ENCODE results near the gene CYP26C1.

CYP26C1 gene

DNA sequence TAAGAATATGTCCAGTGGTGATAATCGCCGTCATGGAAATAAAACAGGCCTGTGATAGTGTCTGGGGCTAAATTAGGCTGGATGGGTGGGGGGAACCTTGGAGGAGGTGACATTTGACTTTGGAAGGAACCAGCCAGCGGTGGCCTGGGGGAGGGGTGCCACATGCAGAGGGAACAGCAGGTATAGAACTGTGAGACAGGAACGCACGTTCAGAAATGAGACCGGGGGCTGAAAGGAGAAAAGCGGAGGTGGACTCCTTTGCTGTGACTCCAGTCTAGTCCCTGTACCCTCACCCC lies 10.5 kb downstream of the CYP26C1 start:
- Histone ChIP-seq H3K4me1 (ENCODE audit: control insufficient read depth in 5 of 5, insufficient read depth in 5 of 5, low read length in 5 of 5) (peaks cover 2 to 51% (median 48%) of the 10 kb centered on the region in 5 donors), H3K4me3 (ENCODE audit: low read depth in 1 of 5, low read length in 5 of 5) (no peak overlapping the region), H3K27me3 (ENCODE audit: control insufficient read depth in 5 of 5, insufficient read depth in 4 of 5, low read length in 5 of 5) (peaks cover 77 to 90% (median 84%) of the 10 kb centered on the region in 5 donors), H3K9ac (ENCODE audit: low read length in 5 of 5) (no peak overlapping the region), H3K9me3 (ENCODE audit: control insufficient read depth in 5 of 5, low read length in 5 of 5) (no peaks in the 10 kb centered on the region), H3K36me3 (ENCODE audit: control insufficient read depth in 5 of 5, insufficient read depth in 5 of 5, low read length in 5 of 5) (no peaks in the 10 kb centered on the region), H3K27ac (ENCODE audit: low read depth, low read length) (no peak overlapping the region)

GRCh38 chr10:93071674-93072224 lies 11.2 kb downstream of the CYP26C1 start:
- Histone ChIP-seq H3K27me3 (ENCODE audit: control insufficient read depth in 5 of 5, insufficient read depth in 4 of 5, low read length in 5 of 5) (peaks cover 72 to 84% (median 78%) of the 10 kb centered on the region in 5 donors), H3K9ac (ENCODE audit: low read length in 5 of 5) (no peak overlapping the region), H3K27ac (ENCODE audit: low read depth, low read length) (no peak overlapping the region), H3K36me3 (ENCODE audit: control insufficient read depth in 5 of 5, insufficient read depth in 5 of 5, low read length in 5 of 5) (no peaks in the 10 kb centered on the region), H3K4me3 (ENCODE audit: low read depth in 1 of 5, low read length in 5 of 5) (peak overlapping the region; percentile 39 to 67 (median 54)), H3K9me3 (ENCODE audit: control insufficient read depth in 5 of 5, low read length in 5 of 5) (no peaks in the 10 kb centered on the region), H3K4me1 (ENCODE audit: control insufficient read depth in 5 of 5, insufficient read depth in 5 of 5, low read length in 5 of 5) (peaks cover 2 to 50% (median 48%) of the 10 kb centered on the region in 5 donors)

DNA sequence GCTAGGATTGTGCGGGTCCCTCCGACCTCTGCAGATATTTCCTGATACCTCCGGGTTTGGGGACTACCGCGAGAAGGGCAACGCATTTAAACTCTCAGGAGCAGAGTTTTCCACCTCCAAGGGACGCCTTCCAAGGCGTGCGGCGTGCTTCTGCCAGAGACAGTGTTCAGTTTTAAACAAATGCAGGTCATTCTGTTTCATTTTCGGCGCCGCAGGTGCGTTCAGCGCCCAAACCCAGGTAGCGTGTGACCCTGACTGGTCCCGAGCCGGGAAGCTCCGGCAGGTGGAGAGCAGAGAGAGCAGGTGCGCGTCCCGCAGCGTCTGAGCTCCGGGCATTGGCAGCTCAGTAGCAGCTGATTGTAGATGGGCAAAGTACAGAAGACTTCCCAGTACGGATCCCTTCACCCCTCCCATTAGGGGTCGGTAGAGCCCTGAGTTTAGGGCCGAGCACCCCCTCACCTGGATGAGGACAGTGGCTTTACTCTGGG lies 11.7 kb downstream of the CYP26C1 start:
- Histone ChIP-seq H3K4me1 (ENCODE audit: control insufficient read depth in 5 of 5, insufficient read depth in 5 of 5, low read length in 5 of 5) (peaks cover 2 to 50% (median 48%) of the 10 kb centered on the region in 5 donors), H3K27ac (ENCODE audit: low read depth, low read length) (no peak overlapping the region)

GRCh38 chr10:93072713-93073538 lies 12.3 kb downstream of the CYP26C1 start:
- Histone ChIP-seq H3K4me1 (ENCODE audit: control insufficient read depth in 5 of 5, insufficient read depth in 5 of 5, low read length in 5 of 5) (peaks cover 2 to 50% (median 48%) of the 10 kb centered on the region in 5 donors), H3K27ac (ENCODE audit: low read depth, low read length) (no peak overlapping the region), H3K9ac (ENCODE audit: low read length in 5 of 5) (no peak overlapping the region), H3K9me3 (ENCODE audit: control insufficient read depth in 5 of 5, low read length in 5 of 5) (no peaks in the 10 kb centered on the region), H3K4me3 (ENCODE audit: low read depth in 1 of 5, low read length in 5 of 5) (peak overlapping the region in 3 of 5 donors; percentile 36 to 54 (median 54)), H3K27me3 (ENCODE audit: control insufficient read depth in 5 of 5, insufficient read depth in 4 of 5, low read length in 5 of 5) (peaks cover 63 to 74% (median 67%) of the 10 kb centered on the region in 5 donors), H3K36me3 (ENCODE audit: control insufficient read depth in 5 of 5, insufficient read depth in 5 of 5, low read length in 5 of 5) (no peaks in the 10 kb centered on the region)

More for the DNA sequence above, 11.7 kb downstream of the CYP26C1 start:
- Histone ChIP-seq H3K9me3 (ENCODE audit: control insufficient read depth in 5 of 5, low read length in 5 of 5) (no peaks in the 10 kb centered on the region), H3K27me3 (ENCODE audit: control insufficient read depth in 5 of 5, insufficient read depth in 4 of 5, low read length in 5 of 5) (peaks cover 68 to 81% (median 74%) of the 10 kb centered on the region in 5 donors), H3K36me3 (ENCODE audit: control insufficient read depth in 5 of 5, insufficient read depth in 5 of 5, low read length in 5 of 5) (no peaks in the 10 kb centered on the region), H3K4me3 (ENCODE audit: low read depth in 1 of 5, low read length in 5 of 5) (peak overlapping the region; percentile 39 to 67 (median 54)), H3K9ac (ENCODE audit: low read length in 5 of 5) (no peak overlapping the region)

DNA sequence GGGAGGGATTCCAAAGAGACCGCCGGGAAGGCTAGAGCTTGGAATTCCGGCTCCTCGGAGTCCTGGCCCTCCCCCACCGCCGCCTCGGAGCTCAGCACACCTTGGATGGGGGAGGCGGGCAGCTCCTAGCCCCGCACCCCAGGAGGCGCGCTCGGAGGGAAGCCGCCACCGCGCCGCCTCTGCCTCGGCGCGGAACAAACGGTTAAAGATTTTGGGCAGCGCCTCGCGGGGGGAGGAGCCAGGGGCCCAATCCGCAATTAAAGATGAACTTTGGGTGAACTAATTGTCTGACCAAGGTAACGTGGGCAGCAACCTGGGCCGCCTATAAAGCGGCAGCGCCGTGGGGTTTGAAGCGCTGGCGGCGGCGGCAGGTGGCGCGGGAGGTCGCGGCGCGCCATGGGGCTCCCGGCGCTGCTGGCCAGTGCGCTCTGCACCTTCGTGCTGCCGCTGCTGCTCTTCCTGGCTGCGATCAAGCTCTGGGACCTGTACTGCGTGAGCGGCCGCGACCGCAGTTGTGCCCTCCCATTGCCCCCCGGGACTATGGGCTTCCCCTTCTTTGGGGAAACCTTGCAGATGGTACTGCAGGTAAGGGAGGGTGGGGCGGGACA lies 13.0 kb downstream of the CYP26C1 start, which contains the start of gene CYP26A1:
CYP26A1 (plus strand) TSS at position 355 of the 608 bp plus-strand sequence; CDS start at position 397, 42 bp downstream.
- H3K4me3 ChIP-seq (ENCODE audit: low read depth in 1 of 5, low read length in 5 of 5), result peak within 1 kb of the TSS; percentile 22 to 53 (median 29)
- no peaks in the 10 kb centered on the region for H3K9me3 ChIP-seq (ENCODE audit: control insufficient read depth in 5 of 5, low read length in 5 of 5)
- H3K36me3 ChIP-seq (ENCODE audit: control insufficient read depth in 5 of 5, insufficient read depth in 5 of 5, low read length in 5 of 5), result no peaks in the 10 kb centered on the region
- H3K27me3 ChIP-seq (ENCODE audit: control insufficient read depth in 5 of 5, insufficient read depth in 4 of 5, low read length in 5 of 5), result peaks cover 56 to 67% (median 60%) of the 10 kb centered on the region in 5 donors
- no peak within 1 kb of the TSS for H3K9ac ChIP-seq (ENCODE audit: low read length in 5 of 5)
- H3K4me1 ChIP-seq (ENCODE audit: control insufficient read depth in 5 of 5, insufficient read depth in 5 of 5, low read length in 5 of 5), result peaks cover 2 to 43% (median 42%) of the 10 kb centered on the region in 5 donors
- no peak within 1 kb of the TSS for H3K27ac ChIP-seq (ENCODE audit: low read depth, low read length)

GRCh38 chr10:93074147-93074596 lies 13.6 kb downstream of the CYP26C1 start:
- peak overlapping the region in 3 of 5 donors; percentile 22 to 53 (median 25) for H3K4me3 ChIP-seq (ENCODE audit: low read depth in 1 of 5, low read length in 5 of 5)
- H3K27me3 ChIP-seq (ENCODE audit: control insufficient read depth in 5 of 5, insufficient read depth in 4 of 5, low read length in 5 of 5), result peaks cover 51 to 62% (median 55%) of the 10 kb centered on the region in 5 donors
- H3K27ac ChIP-seq (ENCODE audit: low read depth, low read length), result no peak overlapping the region
- no peak overlapping the region for H3K9ac ChIP-seq (ENCODE audit: low read length in 5 of 5)
- H3K4me1 ChIP-seq (ENCODE audit: control insufficient read depth in 5 of 5, insufficient read depth in 5 of 5, low read length in 5 of 5), result peaks cover 2 to 40% (median 38%) of the 10 kb centered on the region in 5 donors
- H3K9me3 ChIP-seq (ENCODE audit: control insufficient read depth in 5 of 5, low read length in 5 of 5), result no peaks in the 10 kb centered on the region
- H3K36me3 ChIP-seq (ENCODE audit: control insufficient read depth in 5 of 5, insufficient read depth in 5 of 5, low read length in 5 of 5), result no peaks in the 10 kb centered on the region

DNA sequence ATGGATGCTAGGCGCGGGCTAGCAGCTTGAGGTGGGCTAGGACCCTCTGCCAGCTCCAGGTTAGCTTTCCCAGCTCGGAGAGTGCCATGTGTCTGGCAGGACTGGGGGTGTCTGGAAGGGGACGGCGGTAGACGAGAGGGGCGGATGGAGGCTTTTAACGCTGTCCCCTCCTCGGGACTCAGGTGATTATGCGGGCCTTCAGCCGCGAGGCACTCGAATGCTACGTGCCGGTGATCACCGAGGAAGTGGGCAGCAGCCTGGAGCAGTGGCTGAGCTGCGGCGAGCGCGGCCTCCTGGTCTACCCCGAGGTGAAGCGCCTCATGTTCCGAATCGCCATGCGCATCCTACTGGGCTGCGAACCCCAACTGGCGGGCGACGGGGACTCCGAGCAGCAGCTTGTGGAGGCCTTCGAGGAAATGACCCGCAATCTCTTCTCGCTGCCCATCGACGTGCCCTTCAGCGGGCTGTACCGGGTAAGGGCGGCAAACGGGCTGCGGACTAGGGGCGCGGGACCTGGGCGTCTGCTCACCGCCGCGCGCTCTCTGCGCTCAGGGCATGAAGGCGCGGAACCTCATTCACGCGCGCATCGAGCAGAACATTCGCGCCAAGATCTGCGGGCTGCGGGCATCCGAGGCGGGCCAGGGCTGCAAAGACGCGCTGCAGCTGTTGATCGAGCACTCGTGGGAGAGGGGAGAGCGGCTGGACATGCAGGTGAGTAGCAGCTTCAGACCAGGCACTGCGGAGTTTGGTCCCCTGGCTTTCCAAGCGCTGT lies 14.2 kb downstream of the CYP26C1 start:
- Histone ChIP-seq H3K27me3 (ENCODE audit: control insufficient read depth in 5 of 5, insufficient read depth in 4 of 5, low read length in 5 of 5) (peaks cover 47 to 60% (median 53%) of the 10 kb centered on the region in 5 donors), H3K4me3 (ENCODE audit: low read depth in 1 of 5, low read length in 5 of 5) (peak overlapping the region in 1 of 5 donors; percentile 53), H3K36me3 (ENCODE audit: control insufficient read depth in 5 of 5, insufficient read depth in 5 of 5, low read length in 5 of 5) (no peaks in the 10 kb centered on the region), H3K9ac (ENCODE audit: low read length in 5 of 5) (no peak overlapping the region), H3K9me3 (ENCODE audit: control insufficient read depth in 5 of 5, low read length in 5 of 5) (no peaks in the 10 kb centered on the region), H3K4me1 (ENCODE audit: control insufficient read depth in 5 of 5, insufficient read depth in 5 of 5, low read length in 5 of 5) (peaks cover 2 to 44% (median 40%) of the 10 kb centered on the region in 5 donors), H3K27ac (ENCODE audit: low read depth, low read length) (no peak overlapping the region)

GRCh38 chr10:93075369-93076221 lies 15.0 kb downstream of the CYP26C1 start:
- no peak overlapping the region for H3K9ac ChIP-seq (ENCODE audit: low read length in 5 of 5)
- H3K27me3 ChIP-seq (ENCODE audit: control insufficient read depth in 5 of 5, insufficient read depth in 4 of 5, low read length in 5 of 5), result peaks cover 39 to 58% (median 45%) of the 10 kb centered on the region in 5 donors
- H3K4me3 ChIP-seq (ENCODE audit: low read depth in 1 of 5, low read length in 5 of 5), result no peak overlapping the region
- H3K36me3 ChIP-seq (ENCODE audit: control insufficient read depth in 5 of 5, insufficient read depth in 5 of 5, low read length in 5 of 5), result no peaks in the 10 kb centered on the region
- no peaks in the 10 kb centered on the region for H3K9me3 ChIP-seq (ENCODE audit: control insufficient read depth in 5 of 5, low read length in 5 of 5)
- no peak overlapping the region for H3K27ac ChIP-seq (ENCODE audit: low read depth, low read length)
- peaks cover 2 to 51% (median 44%) of the 10 kb centered on the region in 5 donors for H3K4me1 ChIP-seq (ENCODE audit: control insufficient read depth in 5 of 5, insufficient read depth in 5 of 5, low read length in 5 of 5)

DNA sequence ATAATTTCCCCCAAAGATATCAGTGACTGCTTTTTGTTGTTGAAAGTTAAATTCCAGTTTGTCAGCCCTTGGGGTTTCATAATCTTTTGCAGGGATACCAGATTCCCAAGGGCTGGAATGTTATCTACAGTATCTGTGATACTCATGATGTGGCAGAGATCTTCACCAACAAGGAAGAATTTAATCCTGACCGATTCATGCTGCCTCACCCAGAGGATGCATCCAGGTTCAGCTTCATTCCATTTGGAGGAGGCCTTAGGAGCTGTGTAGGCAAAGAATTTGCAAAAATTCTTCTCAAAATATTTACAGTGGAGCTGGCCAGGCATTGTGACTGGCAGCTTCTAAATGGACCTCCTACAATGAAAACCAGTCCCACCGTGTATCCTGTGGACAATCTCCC lies 16.3 kb downstream of the CYP26C1 start:
- Histone ChIP-seq H3K27me3 (ENCODE audit: control insufficient read depth in 5 of 5, insufficient read depth in 4 of 5, low read length in 5 of 5) (peaks cover 30 to 56% (median 41%) of the 10 kb centered on the region in 5 donors), H3K27ac (ENCODE audit: low read depth, low read length) (no peak overlapping the region)

More for the DNA sequence above, 16.3 kb downstream of the CYP26C1 start:
- Histone ChIP-seq H3K4me3 (ENCODE audit: low read depth in 1 of 5, low read length in 5 of 5) (no peak overlapping the region), H3K9me3 (ENCODE audit: control insufficient read depth in 5 of 5, low read length in 5 of 5) (no peaks in the 10 kb centered on the region), H3K9ac (ENCODE audit: low read length in 5 of 5) (no peak overlapping the region), H3K36me3 (ENCODE audit: control insufficient read depth in 5 of 5, insufficient read depth in 5 of 5, low read length in 5 of 5) (no peaks in the 10 kb centered on the region), H3K4me1 (ENCODE audit: control insufficient read depth in 5 of 5, insufficient read depth in 5 of 5, low read length in 5 of 5) (peaks cover 2 to 48% (median 41%) of the 10 kb centered on the region in 5 donors)

All from subcutaneous abdominal adipose tissue (tissue), 5 donors.